Renal cortical epithelial cell (primary cell): ENCODE measurements around the gene ZNF593OS. TPM values are rescaled to one million over a fixed set of nuclear protein-coding genes. Genes with fewer than 3 reads are reported as not detected.

Experiments used
- DNase-seq: peaks from one replicate; pipeline ENCODE4 v3.0.0-alpha.2; 2011; ENCODE audit warnings: low read depth
- total RNA-seq: library from RNA; depleted of rRNA; stranded (reverse); fragments of >200 nt; gene quantifications from 2 replicates; pipeline ENCODE4 v1.2.3, GENCODE V29; 2014

The ZNF593OS gene
- total RNA-seq, 1 donor from 2014 or later = not detected

DNA sequence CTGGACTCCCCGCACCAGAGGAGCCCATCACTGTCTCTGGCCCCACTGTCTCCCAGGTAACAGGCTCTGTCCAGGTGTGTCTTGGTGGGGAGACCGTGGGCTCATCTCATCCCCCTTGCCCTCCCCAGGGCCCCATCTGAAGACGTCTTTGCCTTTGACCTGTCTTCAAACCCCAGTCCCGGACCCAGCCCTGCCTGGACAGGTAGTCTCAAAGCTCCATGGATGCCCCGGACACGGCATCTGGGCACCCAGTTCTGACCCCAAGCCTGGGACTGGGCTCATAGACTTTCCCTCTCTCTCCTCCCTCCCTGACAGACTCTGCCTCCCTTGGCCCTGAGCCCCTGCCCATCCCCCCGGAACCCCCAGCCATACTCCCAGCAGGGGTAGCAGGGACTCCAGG lies 12.5 kb upstream of the ZNF593OS start:
- DNase-seq = no peak

DNA sequence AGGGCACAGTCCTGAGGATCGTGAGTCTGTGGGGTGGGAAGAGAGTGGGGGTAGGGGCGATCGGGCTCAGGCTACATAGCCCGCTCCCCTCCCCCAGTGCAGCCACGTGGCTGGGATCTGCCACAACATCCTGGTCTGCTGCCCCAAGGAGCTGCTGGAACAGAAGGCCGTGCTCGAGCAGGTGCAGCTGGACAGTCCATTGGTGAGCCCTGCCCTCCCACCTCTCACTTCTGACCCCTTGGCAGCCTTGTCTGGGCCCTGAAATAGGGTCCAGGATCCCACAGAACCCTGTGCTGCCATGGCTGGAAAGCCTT lies 10.7 kb upstream of the ZNF593OS start:
- no peak for DNase-seq

DNA sequence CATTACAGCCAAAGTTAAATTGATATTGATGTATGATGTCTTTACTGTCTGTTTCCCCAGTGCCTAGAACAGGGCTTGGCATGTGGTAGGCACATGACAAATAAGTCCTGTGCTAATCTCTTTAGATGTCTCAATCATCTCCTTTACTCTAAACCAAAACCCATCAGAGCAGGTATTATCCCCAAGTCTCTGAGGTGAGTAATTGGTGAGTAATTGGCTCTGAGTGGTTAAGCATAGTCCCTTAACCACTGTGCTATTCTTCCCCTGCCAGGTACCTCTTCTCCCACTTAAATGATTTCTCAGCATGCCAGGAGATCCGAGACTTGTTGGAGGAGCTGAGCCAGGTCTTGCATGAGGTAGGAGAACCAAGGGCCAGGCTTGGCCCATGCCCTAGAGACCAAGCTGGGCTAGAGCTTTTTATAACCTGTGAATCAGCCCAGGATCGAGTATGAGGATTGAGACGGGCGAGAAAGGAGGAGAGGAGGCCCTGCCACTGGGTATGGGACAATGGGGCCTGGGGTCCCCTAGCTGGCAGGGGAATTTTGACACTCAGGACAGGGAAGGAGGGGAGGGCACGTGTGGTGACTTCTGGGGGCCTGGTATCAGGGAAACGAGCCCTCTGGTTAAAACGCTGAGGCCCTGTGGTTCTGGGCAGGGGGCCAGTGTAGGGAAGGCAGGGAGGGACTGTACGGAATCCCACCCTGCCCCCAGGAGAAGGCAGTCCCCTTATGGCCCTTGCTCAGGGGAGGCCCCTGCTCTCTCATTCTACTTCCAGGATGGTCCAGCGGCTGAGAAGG lies 10.2 kb upstream of the ZNF593OS start:
- peak; percentile 86 for DNase-seq

DNA sequence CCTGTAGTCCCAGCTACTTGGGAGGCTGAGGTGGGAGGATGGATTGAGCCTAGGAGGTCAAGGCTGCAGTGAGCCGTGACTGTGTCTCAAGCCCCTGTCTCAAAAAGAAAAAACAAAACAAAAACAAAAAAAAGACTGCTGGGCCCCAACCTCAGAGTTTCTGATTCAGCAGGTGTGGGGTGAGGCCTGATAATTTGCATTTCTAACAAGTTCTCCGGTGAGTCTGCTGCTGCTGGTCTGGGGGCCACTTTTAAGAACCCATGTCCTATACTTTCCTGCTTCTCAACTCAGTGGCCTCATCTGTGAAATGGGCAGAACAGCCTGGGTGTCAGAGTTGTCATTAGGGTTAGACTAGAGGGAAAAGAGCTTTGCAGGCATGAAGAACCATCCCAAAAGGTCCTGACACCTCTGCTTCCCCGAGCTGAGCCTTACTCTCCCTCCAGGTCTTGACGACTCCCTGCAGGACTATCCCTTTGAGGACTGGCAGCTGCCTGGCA lies 8.4 kb upstream of the ZNF593OS start:
- no peak for DNase-seq

DNA sequence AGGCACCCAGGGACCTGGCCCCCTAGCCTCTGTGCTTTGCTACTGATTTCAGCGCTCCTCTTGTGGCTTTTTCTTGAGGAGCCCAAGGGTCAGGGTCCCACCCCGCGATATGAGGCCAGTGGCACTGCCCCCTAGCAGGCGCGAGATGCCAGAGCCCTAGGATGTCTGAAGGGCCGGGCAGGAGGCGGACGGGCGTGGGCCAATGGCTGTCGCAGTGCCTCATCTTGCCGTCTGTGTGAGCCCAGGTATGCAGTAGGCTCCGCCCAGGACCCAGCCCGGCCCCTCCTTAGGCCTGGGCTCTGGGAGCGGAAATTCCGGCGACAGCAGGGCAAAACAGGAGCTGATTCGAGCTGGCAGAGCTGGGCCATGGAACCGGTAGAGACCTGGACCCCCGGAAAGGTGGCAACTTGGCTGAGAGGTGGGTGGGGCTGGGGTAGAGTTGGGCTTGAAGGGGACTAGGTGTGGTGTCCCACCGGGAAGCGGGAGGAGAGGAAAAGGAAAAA lies 5.6 kb upstream of the ZNF593OS start, which contains the start of gene CNKSR1:
Gene CNKSR1 (plus strand): TSS at position 310 of the 503 bp plus-strand sequence. CDS start 57 bp downstream, at position 367.
- DNase-seq = peak; percentile 28

DNA sequence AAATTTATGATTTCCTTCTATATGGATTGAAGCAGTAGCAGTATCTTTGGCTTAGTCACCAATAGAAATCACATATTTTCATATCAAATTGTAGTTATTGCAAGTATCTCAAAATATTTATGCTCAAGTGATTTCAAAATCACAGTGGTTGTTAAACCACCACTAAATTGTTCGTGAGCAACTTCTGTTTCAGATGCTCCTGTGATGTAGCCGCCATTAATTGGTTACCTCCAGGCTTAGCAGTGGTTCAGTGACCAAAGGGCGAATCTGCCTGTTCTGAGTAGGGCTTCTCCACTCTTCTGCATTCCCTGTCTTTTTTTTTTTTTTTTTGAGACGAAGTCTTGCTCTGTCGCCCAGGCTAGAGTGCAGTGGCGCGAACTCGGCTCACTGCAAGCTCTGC lies 3.7 kb upstream of the ZNF593OS start:
- DNase-seq = no peak

DNA sequence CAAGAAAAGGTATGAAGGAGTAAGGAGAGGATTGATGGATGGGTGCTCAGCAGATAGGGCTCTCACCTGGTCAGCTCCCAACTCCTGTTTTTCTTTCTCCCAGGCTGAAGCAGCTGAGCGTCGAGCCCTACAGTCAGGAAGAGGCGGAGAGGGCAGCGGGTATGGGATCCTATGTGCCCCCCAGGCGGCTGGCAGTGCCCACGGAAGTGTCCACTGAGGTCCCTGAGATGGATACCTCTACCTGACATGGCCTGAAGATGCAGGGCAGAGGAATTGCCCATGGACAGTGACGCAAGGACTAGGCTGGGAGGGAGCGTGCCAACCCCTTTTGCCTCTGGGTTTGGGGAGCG lies 1.2 kb downstream of the ZNF593OS start:
- DNase-seq = no peak

DNA sequence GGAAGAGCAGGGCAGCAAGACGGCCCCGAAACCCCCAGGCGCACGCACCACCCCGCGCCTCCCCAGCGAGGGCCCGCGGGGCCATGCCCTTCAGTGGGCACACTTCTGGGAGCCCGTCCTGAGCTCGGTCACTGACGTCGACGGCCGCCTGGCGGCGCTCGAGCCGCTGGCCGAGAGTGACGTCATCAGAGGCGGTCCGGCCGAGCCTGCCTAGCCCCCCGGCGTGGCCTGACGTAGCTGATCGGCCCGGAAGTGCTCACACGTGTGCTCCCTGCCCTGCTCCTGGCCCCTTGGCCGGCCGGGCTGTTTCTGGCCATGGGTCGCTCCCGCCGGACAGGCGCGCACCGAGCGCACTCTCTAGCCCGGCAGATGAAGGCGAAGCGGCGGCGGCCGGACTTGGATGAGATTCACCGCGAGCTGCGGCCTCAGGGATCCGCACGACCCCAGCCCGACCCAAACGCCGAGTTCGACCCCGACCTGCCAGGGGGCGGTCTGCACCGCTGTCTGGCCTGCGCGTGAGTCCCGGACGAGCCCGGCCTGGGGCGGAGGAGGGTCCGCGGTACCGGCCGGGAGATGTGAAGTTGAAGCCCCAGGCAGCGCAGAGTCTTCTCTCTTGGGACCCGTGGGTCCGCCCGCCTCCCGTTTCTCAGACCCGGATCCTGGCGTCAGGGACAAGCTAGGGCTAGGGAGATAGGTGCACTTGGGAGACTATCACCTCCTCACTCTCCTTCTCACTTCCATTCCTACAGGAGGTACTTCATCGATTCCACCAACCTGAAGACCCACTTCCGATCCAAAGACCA lies 1.8 kb downstream of the ZNF593OS start, which contains the start of gene ZNF593:
Gene ZNF593 (plus strand): TSS at position 240 of the 803 bp plus-strand sequence. CDS start 76 bp downstream, at position 316.
- peak; percentile 70 for DNase-seq

DNA sequence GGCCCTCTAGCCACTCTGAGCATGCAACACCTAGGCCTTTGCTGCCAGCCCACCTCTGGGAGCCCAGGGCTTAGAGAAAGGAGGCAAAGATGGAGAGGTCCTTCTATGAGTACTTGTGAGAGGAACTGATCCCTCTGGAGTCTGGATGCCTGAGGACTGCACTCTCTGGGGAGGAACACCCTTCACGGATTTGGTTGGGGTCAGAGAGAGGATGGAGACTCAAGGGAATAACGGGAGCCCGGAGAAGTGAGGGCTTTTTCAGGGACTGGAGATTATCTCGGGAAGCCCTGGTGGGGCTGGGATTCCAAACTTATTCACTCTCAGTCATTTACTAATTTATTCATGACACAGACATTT lies 2.5 kb downstream of the ZNF593OS start:
- no peak for DNase-seq

DNA sequence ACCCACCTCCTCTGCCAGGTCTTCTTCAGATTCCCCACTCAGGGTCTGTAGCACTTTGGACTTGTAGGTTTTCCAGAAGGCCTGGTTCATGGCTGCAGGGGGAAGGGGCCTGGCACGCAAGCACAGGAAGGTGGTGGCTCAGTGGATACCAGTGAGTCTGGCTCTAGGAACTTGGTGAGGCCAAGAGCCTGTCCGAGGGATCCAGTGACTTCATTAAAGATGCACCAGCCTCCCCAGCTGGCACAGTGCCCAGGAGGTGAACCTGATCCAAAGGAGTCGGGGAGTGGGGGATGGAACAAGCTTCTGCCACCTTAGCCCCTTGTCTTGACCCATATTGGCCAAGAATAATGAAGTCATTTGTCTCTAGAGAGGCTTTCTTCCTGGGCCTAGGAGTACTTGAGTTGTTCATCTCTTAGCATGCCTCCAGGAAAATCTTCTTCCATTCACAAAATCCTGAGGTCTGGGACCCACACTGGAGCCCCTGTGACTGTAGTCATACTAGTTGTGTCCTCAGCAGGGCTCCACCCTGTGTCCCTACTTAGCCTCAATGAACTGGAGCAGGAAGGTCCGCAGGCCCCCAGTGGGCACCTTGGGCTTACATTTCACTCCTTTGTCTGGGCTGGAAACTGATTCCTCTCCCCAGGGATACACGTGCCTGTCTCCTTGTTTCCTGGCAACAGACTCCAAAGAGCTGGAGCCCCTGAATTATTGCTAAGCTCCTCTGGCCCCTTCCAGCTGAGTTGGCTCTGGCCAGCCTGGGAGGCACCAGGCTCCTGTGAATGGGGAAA lies 3.0 kb downstream of the ZNF593OS start, which contains the start of gene C1orf232:
Gene C1orf232 (minus strand): TSS at position 554 of the 788 bp plus-strand sequence. CDS start 464 bp downstream, at position 90.
- no peak for DNase-seq

DNA sequence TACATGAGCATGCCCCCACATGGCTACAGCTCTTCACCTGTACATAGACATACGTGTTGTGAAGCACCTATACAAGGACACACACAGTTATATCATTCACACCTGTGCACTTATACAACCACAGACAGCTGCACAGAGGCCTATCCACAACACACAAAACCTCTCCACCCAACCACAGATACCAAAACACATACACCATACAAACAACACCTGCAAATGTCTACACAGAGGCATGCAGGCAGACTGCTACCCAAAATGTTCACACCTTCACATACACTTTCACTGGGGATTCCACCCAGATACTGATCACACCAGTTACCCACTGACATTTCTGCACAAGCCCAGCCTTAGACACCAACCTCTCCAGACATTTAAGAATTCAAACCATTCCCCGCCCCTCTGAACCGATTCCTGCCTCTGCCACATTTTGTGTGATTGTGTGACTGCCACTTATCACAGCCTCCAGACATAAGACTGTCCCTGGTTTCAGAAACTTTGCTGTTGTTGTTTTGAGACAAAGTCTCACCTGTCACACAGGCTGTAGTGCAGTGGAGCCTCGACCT lies 4.8 kb downstream of the ZNF593OS start:
- DNase-seq = no peak

DNA sequence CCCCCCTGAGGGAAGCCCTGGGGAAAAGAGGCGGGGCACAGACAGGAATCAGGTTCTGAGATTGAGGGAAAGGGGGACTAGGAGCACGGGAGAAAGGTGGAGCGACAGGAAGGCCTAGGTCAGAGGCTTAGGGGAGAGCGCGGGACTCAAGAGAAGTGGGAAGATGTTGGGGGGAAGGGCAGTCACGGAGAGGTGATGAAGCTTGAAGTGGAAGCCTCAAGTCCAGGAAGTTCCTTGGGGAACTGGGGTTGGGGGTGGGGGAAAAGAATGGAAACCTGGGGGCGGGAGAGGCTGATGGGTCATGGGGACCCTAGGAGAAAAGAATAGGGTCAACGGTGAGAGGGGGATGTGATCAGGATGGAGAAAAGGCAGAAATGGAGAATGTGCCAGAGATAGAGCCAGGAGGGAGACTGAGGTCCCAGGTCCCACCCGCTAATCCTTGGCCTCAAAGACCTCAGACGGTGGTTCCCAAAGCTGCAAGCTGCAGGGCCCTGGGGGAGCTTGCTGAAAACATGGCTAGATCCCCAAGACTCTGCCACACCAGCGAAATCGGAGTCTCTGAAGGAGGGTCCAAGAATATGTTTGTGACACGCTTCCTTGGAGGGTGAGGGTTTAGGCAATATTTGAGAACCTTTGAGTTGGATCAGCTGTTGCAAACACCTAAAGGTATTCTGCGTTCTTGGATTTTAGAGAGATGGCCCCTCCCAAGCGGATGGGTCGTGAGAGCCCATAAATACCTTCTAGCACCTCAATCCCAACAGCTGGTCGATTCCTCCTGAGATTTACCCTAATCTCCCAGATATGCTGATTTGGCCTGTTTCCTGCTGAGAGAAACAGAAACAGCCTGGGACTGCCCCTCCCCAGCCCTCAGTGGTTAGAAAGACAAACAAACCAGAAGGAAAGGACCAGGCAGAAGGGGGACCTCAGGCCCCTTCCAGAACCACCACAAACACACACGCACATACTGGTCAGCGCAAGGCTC lies 6.5 kb downstream of the ZNF593OS start:
- DNase-seq = no peak

DNA sequence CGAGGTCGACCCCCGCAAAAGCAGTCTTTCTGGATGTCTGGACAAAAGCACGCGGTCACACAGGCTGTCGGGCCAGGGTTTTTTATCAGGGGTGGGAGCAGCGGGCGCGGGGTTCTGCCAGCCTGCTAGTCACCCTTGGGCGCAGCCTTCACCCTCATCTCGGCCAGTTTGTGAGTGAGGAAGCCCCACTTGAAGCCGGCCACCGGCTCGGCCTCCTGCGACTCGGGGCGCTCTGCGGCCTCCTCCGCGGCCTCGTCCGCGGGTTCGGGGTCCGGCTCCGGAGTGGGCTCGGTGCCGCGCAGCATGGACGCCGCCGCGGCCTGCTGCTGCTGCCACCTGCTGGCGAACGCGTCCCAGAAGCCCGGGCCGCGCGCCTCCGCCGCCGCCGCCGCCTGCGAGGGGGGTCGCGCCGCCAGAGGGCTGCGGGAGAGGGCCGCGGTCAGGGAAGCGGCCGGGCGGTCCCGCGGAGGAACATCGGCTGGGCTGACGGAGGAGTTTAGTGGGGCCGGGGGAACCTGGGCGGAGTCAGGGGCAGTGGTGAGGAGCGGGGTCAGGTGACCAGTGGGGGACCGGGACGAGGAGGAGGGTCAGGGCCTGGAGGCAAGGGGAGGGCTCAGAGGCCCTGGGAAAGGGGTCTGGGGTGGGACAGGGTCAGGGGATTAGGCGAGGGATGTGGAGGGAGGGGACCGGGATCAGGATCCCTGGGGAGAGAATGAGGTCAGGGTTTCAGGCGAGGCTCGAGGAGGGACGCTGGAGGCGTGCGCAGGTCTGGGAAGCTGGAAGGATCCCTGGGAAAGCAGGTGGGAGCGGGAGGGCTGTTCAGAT lies 7.4 kb downstream of the ZNF593OS start:
- no peak for DNase-seq

DNA sequence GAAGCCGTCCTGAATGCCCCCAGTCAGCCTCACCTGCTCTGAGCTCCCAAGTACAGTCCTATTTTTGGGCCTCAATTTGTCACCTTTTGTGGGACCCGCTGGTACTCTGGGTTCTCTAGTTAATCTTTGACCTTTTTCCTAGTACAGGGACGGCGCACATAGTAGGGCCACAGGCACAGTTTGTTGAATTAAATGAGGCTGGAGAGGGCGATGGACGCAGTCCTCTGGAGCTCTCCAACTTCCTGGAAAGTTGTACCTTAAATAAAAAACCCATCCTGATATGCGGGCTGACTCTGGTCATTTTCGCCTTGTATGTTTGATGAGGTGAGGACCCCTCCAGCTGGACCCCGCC lies 8.0 kb downstream of the ZNF593OS start:
- DNase-seq = no peak

DNA sequence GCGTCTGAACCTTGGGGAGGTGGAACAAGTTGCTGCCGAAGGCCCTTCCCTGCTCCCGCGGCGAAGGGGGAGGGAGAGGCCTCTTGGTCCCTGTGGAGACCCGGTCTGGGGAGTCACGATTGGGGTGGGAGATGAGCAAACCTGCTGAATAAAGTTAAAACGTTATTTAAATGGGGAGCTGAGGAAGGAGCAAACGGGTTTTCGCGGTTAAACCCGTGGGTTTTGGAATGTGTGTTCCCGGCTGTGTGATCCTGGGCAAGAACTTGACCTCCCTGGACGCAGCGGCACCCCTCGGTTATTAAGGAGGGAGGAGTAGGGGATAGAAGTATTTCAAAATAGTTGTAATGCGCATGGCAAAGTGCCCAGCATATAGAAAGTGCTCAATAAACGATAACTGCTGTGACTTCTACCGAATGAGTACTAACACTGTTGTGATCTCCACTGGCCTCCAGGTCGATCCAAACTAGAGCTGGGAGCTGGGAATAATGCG lies 9.4 kb downstream of the ZNF593OS start:
- no peak for DNase-seq

DNA sequence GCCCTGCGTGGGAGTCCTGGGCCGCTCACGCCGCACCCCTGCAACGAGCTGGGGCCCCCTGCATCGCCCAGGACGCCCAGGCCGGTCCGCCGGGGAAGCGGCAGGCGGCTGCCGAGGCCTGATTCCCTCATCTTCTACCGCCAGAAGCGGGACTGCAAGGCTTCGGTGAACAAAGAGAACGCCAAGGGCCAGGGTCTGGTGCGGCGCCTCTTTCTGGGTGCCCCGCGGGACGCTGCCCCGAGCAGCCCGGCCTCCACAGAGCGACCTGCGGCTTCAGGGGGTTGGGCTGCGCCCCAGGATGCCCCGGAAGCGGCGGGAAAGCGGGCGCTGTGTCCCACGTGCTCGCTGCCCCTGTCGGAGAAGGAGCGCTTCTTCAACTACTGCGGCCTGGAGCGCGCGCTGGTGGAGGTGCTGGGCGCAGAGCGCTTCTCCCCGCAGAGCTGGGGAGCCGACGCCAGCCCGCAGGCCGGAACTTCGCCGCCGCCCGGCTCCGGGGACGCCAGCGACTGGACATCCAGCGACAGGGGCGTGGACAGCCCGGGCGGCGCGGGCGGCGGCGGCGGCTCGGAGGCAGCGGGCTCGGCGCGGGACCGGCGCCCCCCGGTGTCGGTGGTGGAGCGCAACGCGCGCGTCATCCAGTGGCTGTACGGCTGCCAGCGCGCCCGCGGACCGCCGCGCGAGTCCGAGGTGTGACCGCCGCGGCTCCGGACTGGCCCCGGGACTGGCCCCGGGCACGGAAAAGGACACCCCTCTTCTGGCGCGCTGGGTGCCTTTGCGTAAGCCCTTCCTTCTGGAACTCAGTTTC lies 10.0 kb downstream of the ZNF593OS start:
- DNase-seq = no peak

DNA sequence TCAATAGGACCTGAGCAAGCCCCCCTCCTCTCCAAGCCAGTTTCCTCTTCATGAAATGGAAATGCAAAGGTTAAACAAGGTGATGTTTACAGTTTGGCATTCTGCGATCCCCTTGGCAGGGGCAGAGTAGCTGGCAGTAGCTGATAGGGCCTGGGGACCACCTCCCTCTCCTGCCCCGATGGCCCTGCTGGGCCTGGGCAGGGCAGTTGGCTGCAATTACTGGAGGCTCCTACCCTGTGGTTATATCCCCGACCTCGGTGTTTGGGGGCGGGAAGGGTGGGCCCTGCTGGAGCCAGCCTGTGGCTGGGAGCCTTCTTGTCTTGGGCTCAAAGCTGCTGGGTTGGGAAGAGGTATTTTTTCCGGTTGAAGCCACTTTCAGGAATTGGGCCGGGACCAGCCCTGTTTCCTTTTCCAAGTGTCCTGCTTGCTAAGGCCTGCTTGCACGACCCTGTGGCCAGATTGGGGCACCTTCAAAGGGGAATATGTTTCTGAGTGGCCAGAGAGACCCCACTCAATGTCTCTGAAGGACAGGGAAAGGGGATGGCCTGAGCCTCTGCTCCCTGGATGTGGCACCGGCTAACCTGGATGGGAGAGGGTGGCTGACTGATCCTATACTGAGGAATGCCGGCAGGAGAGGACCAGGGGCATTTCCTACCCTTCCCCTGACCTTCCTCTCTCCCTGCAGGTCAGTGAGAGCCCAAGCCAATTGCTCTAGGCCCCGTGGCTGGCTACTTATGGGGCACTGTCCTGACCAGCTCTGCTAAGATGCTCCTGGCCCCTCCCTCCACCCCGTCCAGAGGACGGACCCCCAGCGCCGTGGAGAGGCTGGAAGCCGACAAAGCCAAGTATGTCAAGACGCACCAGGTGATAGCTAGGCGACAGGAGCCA lies 10.9 kb downstream of the ZNF593OS start:
- no peak for DNase-seq

DNA sequence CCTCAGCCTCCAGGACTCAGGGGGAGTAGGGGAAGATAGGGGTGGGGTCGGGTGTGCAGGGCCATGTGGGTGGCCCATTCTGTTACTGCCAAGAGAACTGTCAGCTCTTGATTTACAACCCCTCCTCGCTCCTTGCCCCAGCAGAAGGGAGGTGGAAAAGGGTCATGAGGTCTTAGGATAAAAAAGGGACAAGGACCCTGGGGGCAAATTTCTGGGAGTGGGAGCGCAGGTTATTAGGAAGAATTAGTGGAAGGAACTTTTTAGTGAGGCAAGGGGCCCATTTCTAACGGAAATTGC lies 11.9 kb downstream of the ZNF593OS start:
- DNase-seq = no peak
